Lung (tissue), 12 donors: ENCODE data around the gene NES. TPM values are rescaled to one million over a fixed set of nuclear protein-coding genes. Genes with fewer than 3 reads are reported as not detected.

Experiments
- ATAC-seq: fragments of 200-7000 bp; cut with Tn5 transposase; one replicate; pipeline ENCODE4 v1.9.1; 2020; ENCODE audit warnings: moderate number of reproducible peaks; ENCODE audit not compliant: insufficient read depth, low FRiP score
- DNase-seq, 3 donors: peaks; one replicate each; pipeline ENCODE4 v3.0.0-alpha.2; 2013 to 2017
- H3K27ac ChIP-seq, 2 donors: one replicate each; pipeline ENCODE4 v1.5.1; 2013; ENCODE audit warnings: mild to moderate bottlenecking in 2 of 2, moderate library complexity in 2 of 2, control low read depth in 1 of 2, inconsistent platforms in 1 of 2, low read depth in 1 of 2, low read length in 1 of 2
- H3K27me3 ChIP-seq, 3 donors: one replicate each; pipeline ENCODE4 v1.5.1; 2013; ENCODE audit warnings: low read length in 2 of 3; ENCODE audit not compliant: control insufficient read depth in 3 of 3, insufficient read depth in 3 of 3
- H3K36me3 ChIP-seq, 4 donors: one replicate each; pipeline ENCODE4 v1.5.1; 2013; ENCODE audit warnings: low read length in 4 of 4, mild to moderate bottlenecking in 1 of 4, moderate library complexity in 1 of 4; ENCODE audit not compliant: control insufficient read depth in 4 of 4, insufficient read depth in 4 of 4
- H3K4me1 ChIP-seq, 5 donors: one replicate each; pipeline ENCODE4 v1.5.1; 2013; ENCODE audit warnings: low read length in 5 of 5, mild to moderate bottlenecking in 2 of 5, moderate library complexity in 1 of 5; ENCODE audit not compliant: control insufficient read depth in 5 of 5, insufficient read depth in 5 of 5
- H3K4me3 ChIP-seq: one replicate; pipeline ENCODE4 v1.5.1; 2013; ENCODE audit warnings: mild to moderate bottlenecking, control low read depth, moderate library complexity
- H3K9ac ChIP-seq, 2 donors: one replicate each; pipeline ENCODE4 v1.5.1; 2013; ENCODE audit warnings: low read length in 2 of 2, control low read depth in 1 of 2; ENCODE audit not compliant: insufficient read depth in 1 of 2
- H3K9me3 ChIP-seq, 4 donors: one replicate each; pipeline ENCODE4 v1.5.1; 2013; ENCODE audit warnings: low read length in 3 of 4, mild to moderate bottlenecking in 1 of 4, moderate library complexity in 1 of 4; ENCODE audit not compliant: control insufficient read depth in 4 of 4, insufficient read depth in 3 of 4
- CTCF ChIP-seq: IDR thresholded peaks from 2 replicates; pipeline ENCODE4 v1.5.1; 2012; ENCODE audit warnings: mild to moderate bottlenecking; ENCODE audit errors: control extremely low read depth, extremely low read depth
- WGBS, 2 donors: extraction: QIAGEN DNeasy Blood & Tissue Kit; methylation state at CpG; one replicate each; pipeline ENCODE4 v1.1.7; 2013; 5-methylcytosine and 5-hydroxymethylcytosine counted together
- polyA plus RNA-seq, 2 donors: library from polyadenylated mRNA; stranded (reverse); fragments of 200-250 nt; gene quantifications; one replicate each; pipeline ENCODE4 v1.2.1, GENCODE V29; 2013
- total RNA-seq, 2 donors: library from RNA; depleted of rRNA in 1 of 2; stranded (reverse); fragments of >200 nt in 1 of 2; gene quantifications; one replicate each; pipeline ENCODE4 v1.2.1, GENCODE V29; 2014 to 2021
- donor health status: control.
- donor health status: control.
- donor health status: Bipolar disorder and iron deficiency.
- donor health status: healthy.
- donor health status: DM: yes; HTN: yes; CAD: no.

The NES gene
- total and polyA plus RNA-seq, 4 donors: 17.6 to 57.4 (median 34.2) TPM

GRCh38 chr1:156681196-156681960 is 4.2 kb upstream of the NES start:
- Histone ChIP-seq H3K9ac (no peak overlapping the region), H3K4me3 (no peak overlapping the region), H3K27me3 (peaks cover 0 to 7% (median 6%) of the 10 kb centered on the region in 3 donors), H3K4me1 (peaks cover 0 to 11% (median 4%) of the 10 kb centered on the region in 5 donors), H3K36me3 (no peaks in the 10 kb centered on the region), H3K9me3 (no peaks in the 10 kb centered on the region), H3K27ac (no peak overlapping the region)
- DNase-seq: no peak
- no peak for TF ChIP-seq CTCF
- WGBS, 2 donors: 72 to 87% methylated on average over 8 of the region's 8 CpGs
- ATAC-seq: no peak

GRCh38 chr1:156680056-156680455 is 2.8 kb upstream of the NES start:
- Histone ChIP-seq H3K36me3 (no peaks in the 10 kb centered on the region), H3K9me3 (no peaks in the 10 kb centered on the region), H3K27ac (no peak overlapping the region), H3K27me3 (peaks cover 0 to 7% (median 6%) of the 10 kb centered on the region in 3 donors), H3K4me1 (peaks cover 0 to 24% (median 4%) of the 10 kb centered on the region in 5 donors), H3K4me3 (no peak overlapping the region), H3K9ac (no peak overlapping the region)
- 57 to 59% methylated on average over 2 of the region's 2 CpGs for WGBS, 2 donors
- no peak for TF ChIP-seq CTCF
- DNase-seq: no peak
- ATAC-seq: no peak

- Histone ChIP-seq H3K4me1 (peaks cover 6 to 43% (median 8%) of the 10 kb centered on the region in 5 donors), H3K9me3 (no peaks in the 10 kb centered on the region), H3K36me3 (peaks cover 0 to 2% (median 0%) of the 10 kb centered on the region in 4 donors), H3K27me3 (peaks cover 0 to 8% (median 7%) of the 10 kb centered on the region in 3 donors), H3K4me3 (peak overlapping the region; percentile 19), H3K9ac (peak overlapping the region in 1 of 2 donors; percentile 70), H3K27ac (peak overlapping the region; percentile 42 to 75)
- DNase-seq (peak; percentile 86 to 90 (median 88)), ATAC-seq (no peak)
- peak; percentile 77 for TF ChIP-seq CTCF
- 4 to 6% methylated on average over 22 of the region's 22 CpGs for WGBS, 2 donors
These were observed 699 bp upstream of the NES start for GRCh38 chr1:156677616-156678596.
